ENCODE measurements around the gene SLC12A8.

Gene SLC12A8

GRCh38 chr3:125076464-125076863, 136.1 kb downstream of the SLC12A8 start:
- no peak for DNase-seq (ENCODE audit: low spot score)

DNA sequence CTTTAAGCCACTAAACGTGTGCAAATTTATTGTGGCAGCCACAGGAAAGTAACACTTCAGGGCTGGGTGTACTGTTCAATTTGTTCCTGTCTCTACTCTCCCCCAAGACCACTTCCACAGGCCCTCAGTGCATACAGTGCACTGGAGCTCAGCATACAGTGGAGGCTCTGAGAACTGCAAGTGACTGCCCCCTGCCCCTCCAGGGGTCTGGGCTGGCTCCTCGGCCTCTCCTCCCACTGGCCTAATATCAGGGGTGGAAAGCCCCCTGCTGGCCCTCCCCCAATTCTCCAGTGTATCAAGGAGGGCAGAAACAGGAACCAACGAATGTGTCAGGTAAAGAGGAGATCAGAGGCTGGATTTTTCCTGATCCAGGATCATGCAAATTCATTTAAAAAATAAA, 136.8 kb downstream of the SLC12A8 start:
- no peak for DNase-seq (ENCODE audit: low spot score)

GRCh38 chr3:125073390-125073905, 139.1 kb downstream of the SLC12A8 start:
- DNase-seq (ENCODE audit: low spot score), result no peak

DNA sequence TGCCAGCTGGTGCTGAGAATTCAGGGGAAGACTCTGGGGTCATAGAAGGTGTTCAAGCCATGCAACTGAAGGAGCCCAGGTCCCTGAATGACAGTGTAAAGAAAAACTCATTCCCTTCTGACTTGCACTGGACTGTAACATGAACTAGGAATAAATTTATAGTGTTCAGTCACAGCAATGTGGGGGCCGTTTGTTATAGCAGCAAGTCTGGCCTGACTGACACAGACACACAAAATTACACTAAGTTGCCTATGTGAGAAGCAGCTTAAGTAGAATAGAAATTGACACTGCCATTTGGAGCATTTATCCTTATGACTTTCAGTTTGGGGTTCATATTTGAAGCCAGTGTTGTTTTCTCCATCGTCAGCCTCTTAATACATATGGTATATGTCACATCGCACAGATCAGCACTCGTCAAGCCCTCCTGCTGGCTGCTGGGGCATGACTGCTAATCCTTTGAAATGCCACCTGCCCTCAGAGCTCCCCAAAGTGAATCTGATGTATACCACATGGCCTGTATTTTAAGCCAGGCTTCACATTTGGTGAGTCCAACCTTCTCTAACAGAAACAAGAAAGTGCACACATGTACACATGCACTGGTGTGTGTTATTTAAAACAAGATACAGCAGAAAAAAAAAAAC, 139.7 kb downstream of the SLC12A8 start:
- no peak for DNase-seq (ENCODE audit: low spot score)

GRCh38 chr3:125072301-125072700, 140.2 kb downstream of the SLC12A8 start:
- no peak for DNase-seq (ENCODE audit: low spot score)

DNA sequence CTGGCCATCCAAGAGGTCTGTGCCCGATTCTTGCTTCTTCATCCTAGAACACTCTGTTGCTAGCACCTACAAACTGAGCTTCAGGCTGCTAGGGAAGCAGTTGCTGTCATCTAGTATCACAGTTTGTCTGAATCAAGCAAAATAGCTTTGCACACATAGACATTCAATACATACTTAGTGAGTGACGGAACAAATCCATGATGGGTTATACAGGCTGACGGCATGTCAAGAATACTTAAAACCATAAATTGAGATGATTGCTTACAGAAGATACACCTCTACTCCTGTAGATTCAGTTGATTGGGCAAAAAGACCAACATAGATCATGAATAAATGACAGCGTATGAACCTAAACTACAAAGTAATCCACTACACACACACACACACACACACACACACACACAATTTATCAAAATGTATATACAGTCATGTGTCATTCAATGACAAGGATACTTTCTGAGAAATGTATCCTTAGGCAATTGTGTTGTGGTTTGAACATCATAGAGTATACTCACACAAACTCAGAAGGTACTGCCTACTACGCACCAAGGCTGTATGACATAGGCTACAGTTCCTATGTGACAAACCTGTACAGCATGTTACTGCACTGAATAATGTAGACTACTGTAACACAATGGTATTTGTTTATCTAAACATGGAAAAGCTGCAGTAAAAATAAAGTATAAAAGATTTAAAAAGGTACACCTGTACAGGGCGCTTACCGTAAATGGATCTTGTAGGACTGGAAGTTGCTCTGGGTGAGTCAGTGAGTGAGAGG, 142.4 kb downstream of the SLC12A8 start:
- no peak for DNase-seq (ENCODE audit: low spot score)

GRCh38 chr3:125069452-125069851, 143.1 kb downstream of the SLC12A8 start:
- no peak for DNase-seq (ENCODE audit: low spot score)

- DNase-seq (ENCODE audit: low spot score), result no peak
These were observed 144.3 kb downstream of the SLC12A8 start for GRCh38 chr3:125068265-125068664.

DNA sequence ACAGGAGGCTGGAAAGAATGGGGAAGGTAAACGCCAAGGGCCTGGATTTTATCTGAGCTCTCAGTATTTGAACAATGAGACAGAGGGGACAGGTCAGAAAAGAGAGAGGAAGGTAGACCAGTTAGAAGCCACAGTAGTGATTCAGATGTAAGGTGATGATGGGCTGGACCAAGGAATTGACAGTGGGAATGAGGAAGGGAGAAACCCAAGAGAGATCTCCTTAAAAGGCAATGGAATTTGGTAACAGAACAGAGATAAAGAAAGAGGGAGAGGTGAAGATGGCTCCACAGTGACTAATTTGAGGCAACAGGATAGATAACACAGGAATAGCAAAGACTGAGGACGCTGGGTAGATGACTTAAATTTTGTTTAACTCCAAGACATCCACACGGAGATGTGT, 145.3 kb downstream of the SLC12A8 start:
- DNase-seq (ENCODE audit: low spot score), result no peak

- peak; percentile 34 for DNase-seq (ENCODE audit: low spot score)
These were observed 149.5 kb downstream of the SLC12A8 start for GRCh38 chr3:125062904-125063618.

DNA sequence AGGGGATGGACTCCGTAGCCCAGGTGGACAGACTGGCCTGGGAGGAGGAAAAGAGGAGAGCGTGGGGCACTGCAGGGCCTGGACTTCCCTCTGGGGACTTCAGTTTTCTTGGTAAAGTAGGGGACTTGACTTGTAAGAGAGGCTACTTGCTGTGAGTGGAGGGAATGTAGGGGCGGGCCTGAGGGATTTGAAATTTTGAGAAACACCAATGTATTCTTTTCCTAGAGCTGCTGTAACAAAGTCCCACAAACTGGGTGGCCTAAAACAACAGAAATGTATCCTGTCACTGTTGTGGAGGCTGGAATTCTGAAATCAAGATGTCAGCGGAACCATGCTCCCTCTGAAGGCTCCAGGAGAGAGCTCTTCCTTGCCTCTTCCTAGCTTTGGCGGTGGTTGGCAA, 150.9 kb downstream of the SLC12A8 start:
- no peak for DNase-seq (ENCODE audit: low spot score)

GRCh38 chr3:125061170-125061569, 151.4 kb downstream of the SLC12A8 start:
- no peak for DNase-seq (ENCODE audit: low spot score)

- DNase-seq (ENCODE audit: low spot score), result no peak
These were observed 152.9 kb downstream of the SLC12A8 start for GRCh38 chr3:125059488-125060245.

DNA sequence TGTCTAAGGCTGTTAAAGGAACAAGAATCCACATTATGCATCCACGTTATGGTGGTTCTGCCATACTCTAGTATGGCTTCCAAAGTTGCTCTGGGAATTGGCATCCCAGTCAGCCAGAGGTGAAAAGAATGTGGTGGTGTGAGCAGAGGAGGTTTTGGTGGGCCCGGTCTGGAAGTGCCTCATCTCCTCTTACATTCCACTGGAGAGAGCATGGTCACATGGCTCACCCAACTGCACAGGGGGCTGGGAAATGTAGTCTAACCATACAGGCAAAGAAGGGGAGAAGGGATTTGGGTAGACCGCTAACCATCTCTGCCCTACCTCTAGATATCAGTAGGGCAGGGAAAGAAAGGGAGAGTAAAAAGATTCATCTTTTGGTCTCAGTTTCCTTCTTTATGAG, 153.6 kb downstream of the SLC12A8 start:
- no peak for DNase-seq (ENCODE audit: low spot score)

DNA sequence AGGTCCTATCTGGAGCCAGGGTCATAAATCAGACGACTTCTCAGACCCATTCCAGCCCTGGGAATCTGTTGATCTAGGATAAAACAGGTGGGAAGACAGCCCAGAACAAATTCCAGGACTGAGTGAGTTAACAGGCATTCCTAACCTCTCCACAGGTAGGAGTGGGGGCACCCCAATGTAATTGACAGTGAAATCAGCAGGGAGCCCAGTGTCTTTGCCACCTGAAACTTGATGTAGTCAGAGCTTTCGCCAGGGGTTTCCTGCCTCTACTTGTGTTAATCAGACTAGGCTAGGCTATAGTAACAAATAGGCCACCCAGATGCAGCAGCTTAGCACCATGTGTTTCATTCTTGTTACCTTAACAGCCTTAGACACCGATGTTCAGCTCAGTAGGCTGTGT, 154.0 kb downstream of the SLC12A8 start:
- no peak for DNase-seq (ENCODE audit: low spot score)

GRCh38 chr3:125057186-125057850, 155.2 kb downstream of the SLC12A8 start:
- no peak for DNase-seq (ENCODE audit: low spot score)

DNA sequence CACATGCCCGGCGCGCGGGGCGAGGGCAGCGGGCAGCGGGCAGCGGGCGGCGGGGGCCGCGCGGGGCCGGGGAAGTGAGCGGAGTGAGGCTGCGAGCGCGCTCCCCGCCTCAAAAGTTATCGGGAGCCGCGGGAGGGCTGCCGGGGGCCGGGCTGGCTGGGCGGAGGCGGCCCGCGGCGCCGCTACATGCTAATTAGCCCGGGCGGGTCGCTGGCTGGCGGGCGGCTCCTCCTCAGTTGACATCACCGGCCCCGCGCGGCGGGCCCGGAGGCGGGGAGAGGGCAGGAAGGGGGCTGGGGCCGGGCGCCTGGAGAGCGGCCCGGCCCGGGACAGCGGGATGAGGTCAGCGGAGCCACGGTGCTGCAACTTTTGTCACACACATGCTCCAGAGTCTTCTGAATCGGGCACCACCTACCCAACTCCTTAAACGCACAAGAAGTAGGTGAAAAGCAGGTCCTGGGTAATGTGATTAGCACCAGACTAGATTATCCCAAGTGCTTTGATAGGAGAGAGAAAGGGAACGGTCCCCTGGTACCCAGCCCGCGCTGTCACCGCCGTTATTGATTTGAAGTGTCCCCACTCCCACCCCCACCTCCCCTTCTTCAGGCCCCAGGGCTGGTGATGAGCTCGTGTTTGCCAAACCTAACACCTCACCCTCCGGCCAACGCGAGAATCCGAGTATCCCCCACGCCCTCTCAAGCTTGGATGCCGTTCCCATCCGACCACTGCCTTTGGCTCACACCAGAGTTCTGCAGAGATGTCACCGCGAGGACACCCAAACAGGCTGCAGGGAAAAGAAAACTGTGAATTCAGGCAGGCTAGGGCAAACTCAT, 156.4 kb downstream of the SLC12A8 start, which contains the start of gene HEG1:
TSS of gene HEG1 (minus strand) at position 85 of the 833 bp plus-strand sequence. CDS start 107 bp downstream, outside the sequence.
- peak; percentile 70 for DNase-seq (ENCODE audit: low spot score)

DNA sequence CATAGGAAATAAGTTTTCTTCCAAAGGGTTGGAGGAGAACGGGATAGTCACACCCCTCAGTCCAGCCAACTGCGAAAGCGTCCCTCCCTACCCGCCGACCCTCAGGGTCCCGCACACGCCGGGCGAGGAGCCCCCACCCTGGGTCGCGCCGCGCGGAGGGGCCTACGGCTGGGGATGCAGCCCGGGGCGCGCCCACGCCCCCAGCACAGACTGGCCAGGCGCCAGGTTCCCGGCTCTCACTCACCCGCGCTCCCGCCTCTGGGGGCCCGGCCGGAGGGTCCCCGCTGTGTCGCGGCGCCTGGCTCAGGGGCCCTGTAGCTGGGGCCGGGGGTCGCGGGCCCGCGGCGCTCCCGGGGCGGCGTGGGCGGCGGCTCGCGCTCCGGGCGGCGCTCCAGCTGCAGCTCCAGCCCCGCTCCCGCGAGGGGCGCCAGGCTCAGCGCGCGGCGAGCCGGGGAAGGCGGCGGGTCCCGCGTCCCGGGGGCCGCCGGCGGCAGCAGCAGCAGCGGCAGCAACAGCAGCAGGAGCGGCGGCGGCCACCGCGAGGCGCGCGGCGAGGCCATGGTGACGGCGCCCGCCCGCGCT, 157.1 kb downstream of the SLC12A8 start:
- DNase-seq (ENCODE audit: low spot score), result no peak

GRCh38 chr3:125054449-125055329, 157.9 kb downstream of the SLC12A8 start:
- peak; percentile 42 for DNase-seq (ENCODE audit: low spot score)
